ENCODE results near the gene APOC1. TPM values are rescaled to one million over a fixed set of nuclear protein-coding genes. Genes with fewer than 3 reads are reported as not detected.

APOC1 gene
- total and polyA plus RNA-seq, 8 donors: 5.4 to 70.6 (median 17.6) TPM; not detected in 2

DNA sequence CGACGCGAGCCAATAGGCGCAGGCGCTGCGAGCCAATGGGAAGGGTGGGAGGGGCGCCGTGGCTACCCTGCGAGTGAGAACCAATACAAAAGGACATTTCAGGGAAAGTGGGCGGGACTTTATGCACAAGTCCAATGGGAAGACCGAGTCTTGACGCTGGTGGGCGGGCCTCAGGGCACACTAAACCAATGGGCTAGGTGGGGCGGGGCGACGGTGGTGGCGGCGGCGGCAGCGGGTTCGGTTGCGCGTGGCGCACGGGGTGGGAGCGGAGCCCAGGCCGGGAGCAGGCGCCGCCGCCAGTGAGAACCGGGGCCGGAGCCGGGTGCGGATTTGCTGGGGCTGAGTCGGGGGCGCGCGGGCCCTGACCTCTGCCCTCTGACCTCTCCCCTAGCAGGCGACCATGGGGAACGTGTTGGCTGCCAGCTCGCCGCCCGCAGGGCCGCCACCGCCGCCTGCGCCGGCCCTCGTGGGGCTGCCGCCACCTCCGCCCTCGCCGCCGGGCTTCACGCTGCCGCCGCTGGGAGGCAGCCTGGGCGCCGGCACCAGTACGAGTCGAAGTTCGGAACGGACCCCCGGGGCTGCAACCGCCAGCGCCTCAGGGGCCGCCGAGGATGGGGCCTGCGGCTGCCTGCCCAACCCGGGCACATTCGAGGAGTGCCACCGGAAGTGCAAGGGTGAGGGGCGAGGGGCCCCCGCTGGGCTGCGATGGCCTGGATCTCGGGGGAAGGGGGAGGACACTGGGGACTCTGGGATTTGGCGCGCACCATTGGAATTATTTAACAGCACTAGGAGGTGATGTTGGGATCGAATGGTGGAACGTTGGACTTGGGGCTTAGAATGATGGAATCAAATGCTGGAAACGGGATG is 23.2 kb upstream of the APOC1 start, which contains the start of gene TOMM40:
TOMM40 (plus strand) TSS at position 239 of the 867 bp plus-strand sequence; CDS start at position 401, 162 bp downstream.
- 0 to 1% (median 0%) methylated on average over 28 to 80 of the region's 81 CpGs for WGBS, 5 donors
- DNase-seq: peak in 1 of 2 donors; percentile 100
- intact Hi-C loops (cut with DNase I; ENCODE audit: low total_unique reads): no loop called here
- H3K27ac ChIP-seq: peak within 1 kb of the TSS; percentile 91 to 96 (median 94)
- H3K27me3 ChIP-seq: no peaks in the 10 kb centered on the region
- peaks cover 45 to 66% (median 66%) of the 10 kb centered on the region in 4 donors for H3K36me3 ChIP-seq
- peaks cover 20 to 37% (median 27%) of the 10 kb centered on the region in 4 donors for H3K4me1 ChIP-seq
- no peaks in the 10 kb centered on the region for H3K9me3 ChIP-seq
- TF ChIP-seq POLR2AphosphoS5 (IDR thresholded peaks at IDR 0.05) (peak in 2 of 3 donors; percentile 46 to 57), POLR2A (IDR thresholded peaks at IDR 0.05) (no peak)
- H3K4me3 ChIP-seq: peak within 1 kb of the TSS; percentile 89 to 99 (median 96)

DNA sequence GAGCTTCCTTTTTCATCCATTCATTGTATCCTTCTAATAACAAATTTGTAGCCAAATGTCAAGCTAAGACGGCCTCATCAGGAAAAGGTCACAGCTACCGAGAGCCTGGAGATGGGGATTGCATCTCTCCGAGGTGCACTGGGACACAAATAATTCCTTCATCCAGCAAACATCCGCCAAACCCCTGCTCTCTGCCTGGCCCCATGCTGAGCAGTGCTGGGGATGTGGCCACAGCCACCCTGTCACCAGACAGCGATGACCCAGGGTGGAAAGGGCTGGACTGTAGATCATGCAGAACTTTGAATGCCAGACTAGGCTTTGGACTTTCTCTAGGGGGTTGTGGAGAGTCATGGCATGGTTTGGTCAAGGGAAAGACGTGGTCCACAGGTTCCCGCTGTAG is 21.5 kb upstream of the APOC1 start:
- Histone ChIP-seq H3K27ac (no peak overlapping the region), H3K9me3 (no peaks in the 10 kb centered on the region), H3K36me3 (peaks cover 48 to 66% (median 66%) of the 10 kb centered on the region in 4 donors), H3K4me1 (peaks cover 20 to 37% (median 27%) of the 10 kb centered on the region in 4 donors), H3K4me3 (no peak overlapping the region), H3K27me3 (no peaks in the 10 kb centered on the region)
- intact Hi-C loops (cut with DNase I; ENCODE audit: low total_unique reads): no loop called here
- no peak for DNase-seq
- WGBS, 5 donors: 89 to 91% (median 90%) methylated on average over 7 of the region's 7 CpGs
- no peak for TF ChIP-seq POLR2A (IDR thresholded peaks at IDR 0.05)

- no peak overlapping the region for H3K4me3 ChIP-seq
- no peak for TF ChIP-seq EP300 (IDR thresholded peaks at IDR 0.05)
- TF ChIP-seq POLR2AphosphoS5 (IDR thresholded peaks at IDR 0.05): no peak
- no peak for TF ChIP-seq POLR2A (IDR thresholded peaks at IDR 0.05)
- TF ChIP-seq, protein P1, sequence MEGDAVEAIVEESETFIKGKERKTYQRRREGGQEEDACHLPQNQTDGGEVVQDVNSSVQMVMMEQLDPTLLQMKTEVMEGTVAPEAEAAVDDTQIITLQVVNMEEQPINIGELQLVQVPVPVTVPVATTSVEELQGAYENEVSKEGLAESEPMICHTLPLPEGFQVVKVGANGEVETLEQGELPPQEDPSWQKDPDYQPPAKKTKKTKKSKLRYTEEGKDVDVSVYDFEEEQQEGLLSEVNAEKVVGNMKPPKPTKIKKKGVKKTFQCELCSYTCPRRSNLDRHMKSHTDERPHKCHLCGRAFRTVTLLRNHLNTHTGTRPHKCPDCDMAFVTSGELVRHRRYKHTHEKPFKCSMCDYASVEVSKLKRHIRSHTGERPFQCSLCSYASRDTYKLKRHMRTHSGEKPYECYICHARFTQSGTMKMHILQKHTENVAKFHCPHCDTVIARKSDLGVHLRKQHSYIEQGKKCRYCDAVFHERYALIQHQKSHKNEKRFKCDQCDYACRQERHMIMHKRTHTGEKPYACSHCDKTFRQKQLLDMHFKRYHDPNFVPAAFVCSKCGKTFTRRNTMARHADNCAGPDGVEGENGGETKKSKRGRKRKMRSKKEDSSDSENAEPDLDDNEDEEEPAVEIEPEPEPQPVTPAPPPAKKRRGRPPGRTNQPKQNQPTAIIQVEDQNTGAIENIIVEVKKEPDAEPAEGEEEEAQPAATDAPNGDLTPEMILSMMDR (IDR thresholded peaks at IDR 0.05): no peak
- no peak for DNase-seq
- WGBS, 5 donors: 86 to 95% (median 93%) methylated on average over 6 to 18 of the region's 18 CpGs
- H3K27me3 ChIP-seq: no peaks in the 10 kb centered on the region
- H3K4me1 ChIP-seq: peaks cover 20 to 37% (median 27%) of the 10 kb centered on the region in 4 donors
- intact Hi-C loops (cut with DNase I; ENCODE audit: low total_unique reads): no loop called here
- no peaks in the 10 kb centered on the region for H3K9me3 ChIP-seq
- peaks cover 52 to 66% (median 66%) of the 10 kb centered on the region in 4 donors for H3K36me3 ChIP-seq
- no peak overlapping the region for H3K27ac ChIP-seq
These were observed 20.9 kb upstream of the APOC1 start for GRCh38 chr19:44893332-44894051.

GRCh38 chr19:44894052-44894400 is 20.4 kb upstream of the APOC1 start:
- 87 to 98% (median 96%) methylated on average over 2 to 6 of the region's 6 CpGs for WGBS, 5 donors
- Histone ChIP-seq H3K4me1 (peaks cover 20 to 35% (median 27%) of the 10 kb centered on the region in 4 donors), H3K27ac (no peak overlapping the region), H3K27me3 (no peaks in the 10 kb centered on the region), H3K9me3 (no peaks in the 10 kb centered on the region), H3K36me3 (peaks cover 52 to 68% (median 66%) of the 10 kb centered on the region in 4 donors), H3K4me3 (no peak overlapping the region)
- intact Hi-C loops (cut with DNase I; ENCODE audit: low total_unique reads): no loop called here
- TF ChIP-seq EP300 (IDR thresholded peaks at IDR 0.05): no peak
- no peak for TF ChIP-seq POLR2A (IDR thresholded peaks at IDR 0.05)
- TF ChIP-seq, protein P1 (IDR thresholded peaks at IDR 0.05): no peak
- TF ChIP-seq POLR2AphosphoS5 (IDR thresholded peaks at IDR 0.05): no peak
- no peak for DNase-seq

- Histone ChIP-seq H3K4me3 (no peak overlapping the region), H3K36me3 (peaks cover 52 to 76% (median 75%) of the 10 kb centered on the region in 4 donors), H3K4me1 (peaks cover 14 to 26% (median 19%) of the 10 kb centered on the region in 4 donors), H3K9me3 (no peaks in the 10 kb centered on the region), H3K27ac (no peak overlapping the region), H3K27me3 (no peaks in the 10 kb centered on the region)
- 76 to 87% (median 85%) methylated on average over 9 of the region's 9 CpGs for WGBS, 5 donors
- intact Hi-C loops (cut with DNase I; ENCODE audit: low total_unique reads): no loop called here
- TF ChIP-seq, protein P1 (IDR thresholded peaks at IDR 0.05): no peak
- TF ChIP-seq POLR2AphosphoS5 (IDR thresholded peaks at IDR 0.05) (no peak), POLR2A (IDR thresholded peaks at IDR 0.05) (no peak), EP300 (IDR thresholded peaks at IDR 0.05) (no peak)
- DNase-seq: no peak
These were observed 19.5 kb upstream of the APOC1 start for GRCh38 chr19:44894946-44895345.

Data from stomach (tissue), 9 donors.